ENCODE results near the gene ACSS1. TPM values are rescaled to one million over a fixed set of nuclear protein-coding genes. Genes with fewer than 3 reads are reported as not detected.

The ACSS1 gene
- total RNA-seq = 10 to 100 TPM; 39.1 to 59.6 (median 57.7) TPM
- total RNA-seq (2013) = 35.6 TPM
- 8.3 to 120 (median 61.3) reads per million in 29 experiments for total RNA-seq

GRCh38 chr20:25058051-25058846 is at the start of gene ACSS1:
TSS of gene ACSS1 (minus strand) at chr20:25058139. CDS start at chr20:25058102, 37 bp downstream.
- Histone ChIP-seq H3K4me1 (ENCODE audit: control insufficient read depth in 1 of 2, extremely low read depth in 1 of 2, insufficient read depth in 2 of 2, low read length in 2 of 2) (peaks cover 22 to 46% of the 10 kb centered on the region in 2 experiments), H3K27ac (ENCODE audit: low read length) (peak within 1 kb of the TSS; percentile 94), H3K36me3 (ENCODE audit: control insufficient read depth in 2 of 2, extremely low read depth in 1 of 2, insufficient read depth in 1 of 2, low read length in 1 of 2) (peaks cover 0 to 8% of the 10 kb centered on the region in 2 donors), H3K27me3 (replicated peaks in 1 of 2; ENCODE audit: control insufficient read depth in 2 of 2, extremely low read depth in 1 of 2, insufficient read depth in 2 of 2, low read length in 1 of 2) (peaks cover 0 to 3% of the 10 kb centered on the region in 2 experiments), H3K9me3 (no peaks in the 10 kb centered on the region), H3K4me3 (ENCODE audit: control insufficient read depth in 1 of 2, extremely low read depth in 1 of 2, low read length in 1 of 2) (peak within 1 kb of the TSS; percentile 76 to 94)
- H3K4me3 Mint-ChIP-seq = peak within 1 kb of the TSS; percentile 81 to 87 (median 86)
- peak; percentile 64 to 88 (median 75) for DNase-seq
- peak within 1 kb of the TSS; percentile 90 to 94 for H3K27ac Mint-ChIP-seq
- POLR2A ChIA-PET = no interaction called here
- peaks cover 39 to 50% (median 49%) of the 10 kb centered on the region in 3 donors for H3K4me1 Mint-ChIP-seq
- 1% methylated on average over 46 of the region's 56 CpGs for WGBS (ENCODE audit: insufficient coverage)
- CTCF ChIA-PET = interaction anchor here (0.6 to 2.3 kb wide), 4 partner anchors 63 to 1708 kb away, joined by 3 to 9 read pairs (median 4); no protein-coding TSS in a partner anchor
- H3K36me3 Mint-ChIP-seq = peaks cover 8% of the 10 kb centered on the region
- no peaks in the 10 kb centered on the region for H3K27me3 Mint-ChIP-seq
- no peaks in the 10 kb centered on the region for H3K9me3 Mint-ChIP-seq
- peak; percentile 73 to 78 (median 76) for ATAC-seq (replicated peaks in 1 of 4)

GRCh38 chr20:25103526-25103925 is 45.6 kb upstream of the ACSS1 start:
- H3K4me1 ChIP-seq (ENCODE audit: control insufficient read depth in 1 of 2, extremely low read depth in 1 of 2, insufficient read depth in 2 of 2, low read length in 2 of 2) = peaks cover 4 to 6% of the 10 kb centered on the region in 2 experiments
- H3K36me3 Mint-ChIP-seq = no peaks in the 10 kb centered on the region
- ATAC-seq (replicated peaks in 1 of 4) = no peak
- H3K27me3 ChIP-seq (replicated peaks in 1 of 2; ENCODE audit: control insufficient read depth in 2 of 2, extremely low read depth in 1 of 2, insufficient read depth in 2 of 2, low read length in 1 of 2) = peaks cover 2 to 23% of the 10 kb centered on the region in 2 experiments
- no peak overlapping the region for H3K4me3 Mint-ChIP-seq
- H3K27me3 Mint-ChIP-seq = peaks cover 20 to 55% of the 10 kb centered on the region in 2 donors
- H3K9me3 ChIP-seq = no peaks in the 10 kb centered on the region
- no CpG with 5 or more reads among the region's 3 CpGs for WGBS (ENCODE audit: insufficient coverage)
- CTCF ChIA-PET = no interaction called here
- DNase-seq = no peak
- H3K27ac Mint-ChIP-seq = no peak overlapping the region
- no peaks in the 10 kb centered on the region for H3K36me3 ChIP-seq (ENCODE audit: control insufficient read depth in 2 of 2, extremely low read depth in 1 of 2, insufficient read depth in 1 of 2, low read length in 1 of 2)
- POLR2A ChIA-PET = no interaction called here
- no peaks in the 10 kb centered on the region for H3K9me3 Mint-ChIP-seq
- H3K4me3 ChIP-seq (ENCODE audit: control insufficient read depth in 1 of 2, extremely low read depth in 1 of 2, low read length in 1 of 2) = no peak overlapping the region
- peaks cover 8 to 13% (median 12%) of the 10 kb centered on the region in 3 donors for H3K4me1 Mint-ChIP-seq
- H3K27ac ChIP-seq (ENCODE audit: low read length) = no peak overlapping the region

GRCh38 chr20:25100914-25101313 is 43.0 kb upstream of the ACSS1 start:
- Histone ChIP-seq H3K9me3 (no peaks in the 10 kb centered on the region), H3K36me3 (ENCODE audit: control insufficient read depth in 2 of 2, extremely low read depth in 1 of 2, insufficient read depth in 1 of 2, low read length in 1 of 2) (no peaks in the 10 kb centered on the region), H3K4me3 (ENCODE audit: control insufficient read depth in 1 of 2, extremely low read depth in 1 of 2, low read length in 1 of 2) (no peak overlapping the region), H3K27ac (ENCODE audit: low read length) (no peak overlapping the region), H3K4me1 (ENCODE audit: control insufficient read depth in 1 of 2, extremely low read depth in 1 of 2, insufficient read depth in 2 of 2, low read length in 2 of 2) (peaks cover 4 to 6% of the 10 kb centered on the region in 2 experiments), H3K27me3 (replicated peaks in 1 of 2; ENCODE audit: control insufficient read depth in 2 of 2, extremely low read depth in 1 of 2, insufficient read depth in 2 of 2, low read length in 1 of 2) (peaks cover 2 to 23% of the 10 kb centered on the region in 2 experiments)
- Mint-ChIP-seq H3K9me3 (no peaks in the 10 kb centered on the region), H3K36me3 (no peaks in the 10 kb centered on the region), H3K4me3 (no peak overlapping the region), H3K27ac (no peak overlapping the region), H3K4me1 (peaks cover 8 to 13% (median 12%) of the 10 kb centered on the region in 3 donors), H3K27me3 (peaks cover 6 to 33% of the 10 kb centered on the region in 2 donors)
- 86% methylated on average over 1 of the region's 3 CpGs for WGBS (ENCODE audit: insufficient coverage)
- ChIA-PET POLR2A (no interaction called here), CTCF (no interaction called here)
- DNase-seq = no peak
- ATAC-seq (replicated peaks in 1 of 4) = no peak

GRCh38 chr20:25099601-25100140 is 41.7 kb upstream of the ACSS1 start:
- H3K36me3 ChIP-seq (ENCODE audit: control insufficient read depth in 2 of 2, extremely low read depth in 1 of 2, insufficient read depth in 1 of 2, low read length in 1 of 2) = no peaks in the 10 kb centered on the region
- peaks cover 8 to 13% (median 12%) of the 10 kb centered on the region in 3 donors for H3K4me1 Mint-ChIP-seq
- no peaks in the 10 kb centered on the region for H3K9me3 Mint-ChIP-seq
- peak in 2 of 4 experiments; percentile 9 to 58 for ATAC-seq (replicated peaks in 1 of 4)
- peaks cover 4 to 6% of the 10 kb centered on the region in 2 experiments for H3K4me1 ChIP-seq (ENCODE audit: control insufficient read depth in 1 of 2, extremely low read depth in 1 of 2, insufficient read depth in 2 of 2, low read length in 2 of 2)
- peaks cover 6 to 20% of the 10 kb centered on the region in 2 donors for H3K27me3 Mint-ChIP-seq
- no peak overlapping the region for H3K4me3 Mint-ChIP-seq
- H3K27me3 ChIP-seq (replicated peaks in 1 of 2; ENCODE audit: control insufficient read depth in 2 of 2, extremely low read depth in 1 of 2, insufficient read depth in 2 of 2, low read length in 1 of 2) = peaks cover 2 to 18% of the 10 kb centered on the region in 2 experiments
- no peak overlapping the region for H3K27ac Mint-ChIP-seq
- H3K36me3 Mint-ChIP-seq = no peaks in the 10 kb centered on the region
- POLR2A ChIA-PET = no interaction called here
- H3K27ac ChIP-seq (ENCODE audit: low read length) = no peak overlapping the region
- CTCF ChIA-PET = no interaction called here
- no peak for DNase-seq
- 50% methylated on average over 1 of the region's 4 CpGs for WGBS (ENCODE audit: insufficient coverage)
- no peaks in the 10 kb centered on the region for H3K9me3 ChIP-seq
- H3K4me3 ChIP-seq (ENCODE audit: control insufficient read depth in 1 of 2, extremely low read depth in 1 of 2, low read length in 1 of 2) = no peak overlapping the region

GRCh38 chr20:25097498-25097897 is 39.6 kb upstream of the ACSS1 start:
- DNase-seq (no peak), ATAC-seq (replicated peaks in 1 of 4) (no peak)
- Mint-ChIP-seq H3K27me3 (peaks cover 0 to 4% of the 10 kb centered on the region in 2 donors), H3K36me3 (no peaks in the 10 kb centered on the region), H3K4me1 (peaks cover 8 to 15% (median 15%) of the 10 kb centered on the region in 3 donors), H3K27ac (no peak overlapping the region), H3K9me3 (no peaks in the 10 kb centered on the region), H3K4me3 (no peak overlapping the region)
- no peak overlapping the region for H3K4me3 ChIP-seq (ENCODE audit: control insufficient read depth in 1 of 2, extremely low read depth in 1 of 2, low read length in 1 of 2)
- H3K27me3 ChIP-seq (replicated peaks in 1 of 2; ENCODE audit: control insufficient read depth in 2 of 2, extremely low read depth in 1 of 2, insufficient read depth in 2 of 2, low read length in 1 of 2) = peaks cover 1 to 2% of the 10 kb centered on the region in 2 experiments
- H3K36me3 ChIP-seq (ENCODE audit: control insufficient read depth in 2 of 2, extremely low read depth in 1 of 2, insufficient read depth in 1 of 2, low read length in 1 of 2) = no peaks in the 10 kb centered on the region
- H3K4me1 ChIP-seq (ENCODE audit: control insufficient read depth in 1 of 2, extremely low read depth in 1 of 2, insufficient read depth in 2 of 2, low read length in 2 of 2) = peaks cover 4 to 6% of the 10 kb centered on the region in 2 experiments
- H3K27ac ChIP-seq (ENCODE audit: low read length) = no peak overlapping the region
- POLR2A ChIA-PET = no interaction called here
- CTCF ChIA-PET = no interaction called here
- H3K9me3 ChIP-seq = no peaks in the 10 kb centered on the region
- 80% methylated on average over 1 of the region's 2 CpGs for WGBS (ENCODE audit: insufficient coverage)
